NCI-H1436 treated with DMSO at 0.1 percent for 48 hours (cell line): Measurements from ENCODE around the gene DNHD1.
A peak's percentile ranks its signal among the peaks of the same experiment; 100 is the strongest.
"Not testable (repeated sequence)": the region's sequence is repeated elsewhere in the genome, so short reads cannot be mapped to it uniquely, and the experiment has no call there.

ENCODE experiments used
- DNase-seq: peaks from one replicate; lab custom pipeline; 2025; lab: John Stamatoyannopoulos, UW

The DNHD1 gene

DNA sequence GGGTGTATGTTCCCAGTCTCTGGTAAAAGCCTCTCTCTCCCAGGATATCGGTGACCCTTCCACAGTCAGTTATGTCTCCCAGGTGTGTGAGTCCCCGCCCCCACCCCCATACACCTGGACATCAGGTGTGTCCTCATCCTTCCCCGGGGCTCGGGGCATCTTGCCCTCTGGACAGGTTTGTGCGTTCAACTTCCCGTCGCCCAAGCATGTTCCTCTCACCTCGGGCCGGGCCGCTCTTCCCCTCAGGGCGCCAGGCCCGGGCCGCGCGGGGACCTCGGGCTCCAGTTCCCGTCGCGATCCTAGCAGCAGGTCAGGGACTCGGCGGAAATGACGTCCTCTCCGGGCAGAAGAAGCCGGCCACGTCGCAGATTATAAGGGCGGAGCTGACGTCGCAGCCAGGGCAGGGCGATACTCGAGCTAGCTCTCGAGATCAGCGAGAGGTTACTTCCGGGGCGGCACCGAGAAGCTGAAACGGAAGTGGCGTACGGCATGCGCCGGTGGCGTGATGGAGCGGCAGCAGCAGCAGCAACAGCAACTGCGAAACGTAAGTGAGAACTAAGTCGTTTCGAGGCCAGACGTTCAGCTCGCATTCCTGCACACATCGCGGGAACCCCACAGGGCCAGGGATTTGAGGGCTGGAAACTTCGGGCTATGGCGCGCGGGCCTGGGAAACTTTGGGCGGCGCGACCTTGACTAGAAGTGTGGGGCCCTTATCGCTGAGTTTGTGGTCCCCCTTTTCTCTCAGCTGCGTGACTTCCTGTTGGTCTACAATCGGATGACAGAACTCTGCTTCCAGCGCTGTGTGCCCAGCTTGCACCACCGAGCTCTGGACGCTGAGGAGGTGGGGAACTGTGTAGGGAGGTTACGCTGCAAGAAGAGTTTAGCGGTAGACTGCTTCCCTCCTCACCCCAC is 15.8 kb upstream of the DNHD1 start, which contains the start of the genes ARFIP2 and TIMM10B:
ARFIP2 (minus strand) TSS at position 320 of the 912 bp plus-strand sequence. CDS start 910 bp downstream, outside the sequence.
TIMM10B (plus strand) TSS at position 490 of the 912 bp plus-strand sequence; CDS start at position 506, 16 bp downstream.
- DNase-seq: peak; percentile 86

DNA sequence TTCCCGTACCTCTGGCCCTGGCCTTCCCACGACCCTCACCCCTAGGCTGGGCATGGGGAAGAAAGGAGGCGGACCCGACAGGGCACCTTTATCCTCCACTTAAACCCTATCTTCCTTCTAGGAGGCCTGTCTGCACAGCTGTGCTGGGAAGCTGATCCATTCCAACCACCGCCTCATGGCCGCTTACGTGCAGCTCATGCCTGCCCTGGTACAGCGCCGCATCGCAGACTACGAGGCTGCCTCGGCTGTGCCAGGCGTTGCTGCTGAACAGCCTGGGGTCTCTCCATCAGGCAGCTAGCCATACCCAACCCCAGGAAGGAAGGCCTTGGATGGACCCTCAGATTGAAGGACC is 15.2 kb upstream of the DNHD1 start:
- no peak for DNase-seq

DNA sequence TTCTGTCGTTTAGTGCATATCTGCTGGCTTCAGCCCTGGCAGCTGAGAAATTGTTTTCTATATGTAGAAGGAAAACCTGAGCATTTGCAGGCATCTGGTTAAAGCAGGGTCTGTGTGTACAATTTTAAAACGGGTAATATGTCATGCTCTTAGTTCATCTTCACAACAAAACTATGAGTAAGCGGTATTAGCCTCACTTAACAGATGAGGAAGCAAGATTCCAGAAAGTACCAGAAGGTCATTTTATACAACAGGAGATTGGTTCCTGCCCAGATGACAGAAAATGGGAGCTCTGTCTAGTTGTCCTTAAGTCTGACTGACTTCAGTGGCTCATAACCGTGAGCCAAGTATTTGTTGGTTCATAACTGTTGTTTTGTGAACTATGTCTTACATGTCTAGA is 14.6 kb upstream of the DNHD1 start:
- DNase-seq: no peak

DNA sequence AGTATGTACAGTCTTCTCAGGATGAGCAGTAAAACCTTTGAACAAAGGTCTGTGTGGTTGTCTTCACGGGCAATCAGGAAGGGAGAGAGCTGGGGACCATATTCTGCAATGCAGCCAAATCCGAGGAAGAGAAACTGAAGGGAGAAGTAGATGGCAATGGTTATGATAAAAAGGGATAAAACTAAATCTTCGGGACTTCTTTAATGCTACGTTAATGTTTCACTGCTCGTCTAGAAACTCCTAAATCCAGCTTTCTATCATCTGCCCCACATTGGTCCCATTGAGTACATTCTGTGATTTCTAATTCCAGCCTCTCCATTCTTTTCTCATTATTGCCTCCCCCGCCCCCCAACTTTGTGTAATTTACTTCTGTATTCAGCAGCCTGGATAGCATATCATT is 14.1 kb upstream of the DNHD1 start:
- no peak for DNase-seq

DNA sequence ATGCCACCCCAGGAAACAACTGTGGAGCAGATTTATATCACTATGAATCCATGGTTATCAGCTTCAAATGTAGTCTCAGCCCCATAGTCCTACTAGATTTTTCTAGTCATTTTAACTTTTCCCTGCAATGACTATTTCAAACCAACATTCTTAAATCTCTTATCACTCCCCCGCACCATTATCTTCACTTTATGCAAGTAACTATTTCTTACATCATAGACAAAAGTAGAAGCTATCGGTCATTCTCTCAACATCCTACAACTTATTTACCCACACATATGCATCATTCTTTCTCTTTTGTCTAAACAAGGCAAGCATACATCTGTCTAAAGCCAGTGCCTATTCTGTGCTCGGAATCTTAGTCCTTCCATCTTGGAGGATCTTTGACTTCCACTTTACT is 11.4 kb upstream of the DNHD1 start:
- no peak for DNase-seq

DNA sequence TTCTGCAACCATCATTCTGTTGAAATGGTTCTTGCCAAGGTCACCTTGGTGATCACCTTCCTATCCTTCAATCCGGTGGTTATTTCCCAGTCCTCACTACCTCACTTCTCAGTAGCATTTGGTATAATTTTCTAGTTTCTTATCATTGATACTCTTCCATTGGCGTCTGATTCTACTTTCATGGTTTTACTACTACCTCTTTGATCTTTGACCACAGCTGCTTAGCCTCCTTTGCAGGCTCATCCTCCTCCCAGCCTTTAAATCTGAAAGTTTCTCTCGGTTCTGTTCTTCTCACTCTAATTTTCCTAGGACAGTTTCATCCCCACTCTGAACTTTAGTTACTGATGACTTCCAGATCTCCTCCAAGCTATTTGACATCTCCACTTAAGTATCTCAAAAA is 10.8 kb upstream of the DNHD1 start:
- no peak for DNase-seq

DNA sequence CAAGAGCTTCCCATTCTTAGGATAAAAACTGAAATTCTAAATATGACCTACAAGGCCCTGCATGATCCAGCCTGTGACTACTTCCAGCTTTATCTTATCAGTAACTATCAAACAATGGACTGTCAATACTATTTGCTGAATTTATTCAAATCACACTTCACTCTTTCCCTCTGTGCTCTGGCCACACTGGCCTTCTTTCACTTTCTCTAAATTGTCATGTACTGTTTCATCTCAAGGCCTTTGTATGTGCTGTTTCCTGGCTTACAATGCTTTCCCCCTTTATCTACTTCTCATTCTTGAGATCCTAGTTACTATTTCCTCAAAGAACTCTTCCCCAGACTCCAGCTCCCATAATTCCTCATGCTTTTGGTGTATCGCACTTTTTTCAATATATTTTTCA is 10.1 kb upstream of the DNHD1 start:
- no peak for DNase-seq

DNA sequence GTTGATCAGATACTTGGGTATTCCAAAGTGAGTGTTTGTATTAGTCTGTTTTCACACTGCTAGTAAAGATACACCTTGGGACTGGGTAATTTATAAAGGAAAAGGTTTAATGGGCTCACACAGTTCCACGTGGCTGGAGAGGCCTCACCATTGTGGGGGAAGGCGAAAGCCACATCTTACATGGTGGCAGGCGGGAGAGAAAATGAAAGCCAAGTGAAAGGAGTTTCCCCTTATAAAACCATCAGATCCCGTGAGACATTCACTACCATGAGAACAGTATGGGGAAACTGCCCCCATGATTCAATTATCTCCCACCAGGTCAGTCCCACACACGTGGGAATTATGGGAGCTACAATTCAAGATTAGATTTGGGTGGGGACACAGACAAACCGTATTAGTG is 8.7 kb upstream of the DNHD1 start:
- DNase-seq: no peak

DNA sequence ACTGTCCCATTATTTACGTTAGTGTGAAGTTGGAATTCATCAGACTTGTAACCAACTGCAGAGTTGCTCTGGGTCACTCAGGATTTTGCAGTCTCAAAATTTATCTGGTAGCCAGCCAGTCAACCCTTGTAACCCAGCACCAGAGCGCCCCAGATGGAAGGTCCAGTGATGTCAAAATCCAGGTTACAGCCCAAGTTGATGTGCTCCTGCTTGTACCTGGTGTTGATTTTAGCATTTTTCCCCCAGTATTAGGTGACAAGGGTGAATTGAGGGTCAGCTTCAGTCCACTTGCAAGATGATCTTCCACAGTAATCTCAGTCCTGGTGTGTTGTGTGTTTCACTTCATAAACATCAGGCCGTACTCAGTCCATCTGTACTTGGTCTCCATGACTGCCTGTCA is 8.3 kb upstream of the DNHD1 start:
- no peak for DNase-seq

DNA sequence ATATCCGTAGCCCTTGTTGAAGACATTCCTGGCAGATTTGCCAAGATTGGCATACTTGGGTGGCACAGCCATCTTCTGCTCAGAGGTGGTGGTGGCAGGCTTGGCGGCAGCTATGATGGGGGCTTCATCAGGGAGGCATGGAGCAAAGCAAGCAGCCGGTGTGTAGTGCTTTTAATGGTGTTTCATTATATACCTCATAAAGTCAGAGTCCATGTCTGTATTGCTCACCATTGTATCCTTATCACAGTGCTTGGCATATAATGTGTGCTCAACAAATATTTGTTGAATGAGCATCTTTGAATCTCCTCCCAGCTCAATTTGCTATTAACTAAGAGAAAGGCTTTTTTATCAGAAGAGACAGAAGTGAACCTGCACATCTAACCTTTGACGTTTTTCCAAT is 7.8 kb upstream of the DNHD1 start:
- no peak for DNase-seq

DNA sequence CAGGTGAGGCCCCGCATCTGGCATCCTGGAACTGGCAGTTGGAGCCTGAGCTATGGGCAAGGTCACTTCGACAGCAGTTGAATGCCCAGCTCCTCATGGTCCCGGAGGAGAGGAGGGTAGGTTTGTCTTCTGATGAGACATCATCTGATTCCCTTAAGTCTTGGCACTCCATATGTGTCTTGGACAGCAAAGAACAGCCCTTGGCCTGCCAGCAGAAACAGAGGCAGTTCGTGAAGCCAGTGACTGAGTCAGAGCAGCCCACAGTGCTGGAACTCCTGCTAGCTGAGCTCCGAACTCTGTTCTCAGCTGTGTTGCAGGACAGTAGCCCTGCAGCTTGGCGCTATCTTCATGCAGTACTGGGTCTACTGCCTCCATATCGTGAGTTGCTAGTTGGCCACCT is 1.0 kb downstream of the DNHD1 start:
- DNase-seq: no peak

DNA sequence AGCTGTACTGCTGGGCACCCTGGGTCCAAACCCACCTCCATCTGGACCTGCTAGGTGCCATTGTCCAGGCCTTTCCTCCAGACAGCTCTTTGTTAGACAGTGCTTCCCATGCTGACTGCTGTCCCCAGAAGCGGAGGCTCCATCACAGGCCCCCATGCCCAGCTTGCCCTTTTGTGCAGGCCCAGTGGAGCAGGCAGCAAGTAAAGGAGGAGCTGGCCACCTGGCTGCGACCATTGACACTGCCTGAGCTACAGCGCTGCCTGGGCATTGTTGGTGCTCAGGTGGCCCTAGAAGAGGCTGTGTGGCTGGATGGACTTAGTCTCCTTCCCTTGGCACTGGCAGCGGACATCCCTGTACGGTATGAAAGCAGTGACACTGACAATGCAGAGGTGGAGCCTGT is 1.5 kb downstream of the DNHD1 start:
- no peak for DNase-seq

DNA sequence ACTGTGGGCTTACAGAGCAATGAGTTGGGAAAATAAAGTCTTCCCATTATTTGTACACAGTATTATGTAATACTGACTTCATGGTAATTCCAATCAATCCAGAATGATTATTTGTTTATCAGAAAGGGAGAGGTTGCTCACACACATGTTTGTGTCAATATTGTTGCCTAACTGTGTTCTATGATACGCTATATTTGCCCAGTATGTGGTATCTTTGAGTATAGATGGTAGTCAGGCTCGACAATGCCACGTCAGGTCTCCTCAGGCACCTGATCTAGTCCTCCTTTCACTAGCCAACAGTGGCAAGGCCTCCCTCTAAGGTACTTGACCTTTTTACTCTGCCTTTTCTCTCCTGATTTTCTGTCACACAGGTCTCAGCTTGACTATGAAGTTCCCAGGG is 5.3 kb downstream of the DNHD1 start:
- no peak for DNase-seq

DNA sequence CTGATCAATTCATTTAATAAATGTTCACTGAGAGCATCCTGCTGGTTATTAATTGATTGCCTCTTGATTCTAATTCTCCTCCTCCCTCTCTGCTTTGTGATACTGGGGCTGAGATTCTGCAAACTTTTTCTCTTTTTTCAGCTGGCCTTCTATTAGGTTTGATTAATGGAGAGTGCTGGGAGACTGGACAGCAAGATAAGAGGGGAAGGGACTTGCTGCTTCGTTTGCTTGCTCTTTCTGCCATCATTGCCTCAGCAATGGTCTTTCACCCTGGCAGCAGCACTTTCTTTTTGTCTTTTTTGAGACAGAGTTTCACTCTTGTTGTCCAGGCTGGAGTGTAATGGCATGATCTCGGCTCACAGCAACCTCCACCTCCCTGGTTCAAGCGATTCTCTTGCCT is 7.1 kb downstream of the DNHD1 start:
- no peak for DNase-seq

DNA sequence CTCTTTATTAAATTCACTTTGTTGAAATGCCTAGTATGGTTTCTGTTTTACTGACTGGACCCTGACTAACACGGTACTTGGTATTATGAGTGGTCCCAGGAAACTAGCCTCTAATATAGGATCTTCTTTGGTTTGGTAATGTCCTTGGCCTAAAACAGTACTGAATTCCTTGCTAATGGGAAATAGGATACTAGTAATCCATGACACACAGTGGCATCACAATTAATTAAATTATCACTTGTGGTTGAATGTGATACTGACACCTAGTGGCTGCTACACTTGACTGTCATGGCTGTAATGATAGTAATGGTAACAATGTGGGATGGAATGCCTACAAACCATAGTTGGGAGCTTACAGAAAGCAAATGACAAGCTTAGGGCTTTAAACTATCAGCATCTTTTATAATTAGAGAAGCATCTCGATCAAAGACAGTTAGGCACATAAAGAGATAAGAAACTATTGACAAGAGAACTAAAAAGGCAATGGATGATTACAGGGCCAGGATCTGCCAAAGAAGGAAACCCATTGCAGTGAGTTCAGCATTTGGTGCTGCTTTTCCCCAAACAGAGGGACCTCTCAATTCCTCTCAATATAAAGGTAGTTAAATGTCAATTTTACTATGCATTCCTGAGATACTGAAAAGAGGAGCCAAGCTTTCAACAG is 8.6 kb downstream of the DNHD1 start:
- DNase-seq: no peak

DNA sequence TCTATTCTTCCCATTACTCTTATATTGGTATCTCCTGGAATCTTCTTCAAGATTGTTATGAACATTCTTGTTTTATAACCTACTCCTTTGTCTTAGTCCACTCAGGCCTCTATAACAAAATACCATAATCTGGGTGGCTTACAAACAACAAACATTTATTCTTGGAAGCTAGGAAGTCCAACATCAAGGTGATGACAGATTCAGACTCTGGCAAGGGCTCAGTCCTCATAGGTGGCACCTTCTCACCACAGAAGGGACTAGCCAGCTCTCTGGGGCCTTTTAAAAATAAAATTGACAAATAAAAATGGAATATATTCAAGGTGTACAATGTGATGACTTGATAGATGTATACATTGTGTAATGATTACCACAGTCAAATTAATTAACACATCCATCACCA is 19.8 kb downstream of the DNHD1 start:
- no peak for DNase-seq

DNA sequence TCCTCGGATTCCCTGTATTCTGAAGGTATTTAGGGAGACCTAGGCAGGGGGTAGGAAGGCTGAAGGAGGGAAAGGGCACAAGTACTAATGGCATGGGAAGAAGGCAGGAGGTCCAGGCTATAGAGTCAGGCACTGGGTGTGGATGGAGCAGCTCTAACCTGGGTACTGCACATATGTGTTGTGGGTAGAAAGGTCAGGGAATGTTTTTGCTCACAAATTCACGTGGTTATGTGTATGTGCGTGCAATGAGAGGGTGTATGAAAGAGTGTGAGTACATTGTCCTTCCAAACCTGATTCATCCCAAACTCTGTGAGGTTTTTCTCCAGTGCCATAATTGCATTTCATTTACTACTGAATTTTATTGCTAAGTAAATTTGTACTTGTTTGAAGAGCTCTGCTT is 23.2 kb downstream of the DNHD1 start:
- DNase-seq: no peak

DNA sequence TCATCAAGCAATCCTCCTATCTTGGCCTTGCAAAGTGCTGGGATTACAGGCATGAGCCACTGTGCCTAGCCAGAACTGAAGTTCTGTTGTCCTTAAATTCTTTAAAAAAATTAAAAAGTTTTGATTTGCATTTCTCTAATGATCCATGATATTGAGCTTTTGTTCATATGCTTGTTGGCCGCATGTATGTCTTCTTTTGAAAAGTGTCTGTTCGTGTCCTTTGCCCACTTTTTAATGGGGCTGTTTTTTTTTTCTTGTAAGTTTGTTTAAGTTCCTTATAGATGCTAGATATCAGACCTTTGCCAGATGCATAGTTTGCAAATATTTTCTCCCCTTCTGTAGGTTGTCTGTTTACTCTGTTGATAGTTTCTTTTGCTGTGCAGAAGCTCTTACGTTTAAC is 24.9 kb downstream of the DNHD1 start:
- not testable (repeated sequence) for DNase-seq

DNA sequence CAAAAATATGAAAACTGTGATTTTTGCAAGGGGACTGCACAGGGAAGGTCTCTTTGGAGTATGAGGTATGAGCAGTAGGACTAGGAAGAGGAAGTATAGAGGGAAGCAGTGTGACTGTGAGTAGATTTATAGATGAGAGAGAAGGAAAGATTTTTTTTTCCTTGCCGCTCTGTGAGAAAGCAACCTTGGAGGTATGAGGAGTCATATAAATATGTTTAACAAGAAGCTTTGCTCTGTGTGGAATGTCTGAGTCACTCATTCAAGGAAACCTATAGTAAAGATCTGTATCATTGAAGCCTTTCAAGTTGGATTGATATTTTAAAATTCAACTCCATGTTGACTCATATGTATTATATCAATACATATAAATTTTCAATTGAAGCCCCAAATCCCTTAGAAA is 26.2 kb downstream of the DNHD1 start:
- no peak for DNase-seq

DNA sequence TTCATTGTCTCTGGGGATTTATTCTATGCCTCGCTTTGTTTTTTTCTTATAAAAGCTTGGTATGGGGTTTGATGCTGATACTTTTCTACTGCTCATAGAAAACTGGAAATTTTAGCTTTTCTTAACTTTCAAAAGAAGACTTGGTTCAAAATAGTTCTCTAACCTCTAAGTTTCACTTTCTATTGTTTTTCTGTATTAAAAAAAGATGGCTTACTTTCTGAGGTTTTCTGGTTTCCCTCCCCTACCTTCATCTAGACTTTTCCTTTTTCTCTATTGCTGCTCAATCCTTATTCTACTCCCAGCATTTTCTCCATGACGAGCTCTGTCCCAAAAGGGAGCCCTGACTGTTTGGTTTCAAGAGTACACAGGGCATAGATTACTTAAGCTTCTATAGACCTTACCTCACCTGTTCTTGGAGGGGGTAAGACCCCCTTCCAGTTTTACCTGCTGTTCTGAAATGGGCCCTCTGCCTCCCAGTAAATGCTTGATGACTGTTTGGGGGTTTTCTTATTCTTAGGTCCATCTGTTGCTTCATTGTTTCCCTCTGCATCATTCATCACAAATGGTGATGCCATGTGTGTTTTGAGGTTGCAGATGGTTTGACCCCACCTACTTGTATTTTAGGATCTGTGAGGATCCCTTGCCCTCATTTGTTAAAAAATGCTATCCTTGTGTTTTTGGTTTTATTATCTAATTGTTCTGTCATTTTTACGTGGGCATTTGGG is 29.5 kb downstream of the DNHD1 start:
- DNase-seq: no peak

DNA sequence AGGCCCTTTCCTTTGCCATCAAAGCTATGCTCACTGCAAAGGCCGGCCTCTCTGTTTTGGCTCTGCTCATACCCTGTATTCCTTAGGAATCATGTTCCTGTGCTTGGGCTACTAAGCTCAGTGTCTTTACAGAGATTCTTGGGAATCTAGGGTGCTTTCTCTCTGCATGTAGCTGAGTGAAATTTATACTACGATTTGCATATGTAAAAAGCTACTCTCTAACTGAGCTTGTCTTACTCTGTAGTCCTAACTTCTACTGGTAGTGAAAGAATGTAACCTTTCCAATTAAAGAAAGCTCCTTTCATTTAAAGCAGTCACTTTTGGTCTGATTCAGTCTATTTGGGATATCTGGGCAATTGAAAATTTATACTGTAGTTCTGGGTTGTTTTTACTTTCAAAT is 32.2 kb downstream of the DNHD1 start:
- DNase-seq: no peak

DNA sequence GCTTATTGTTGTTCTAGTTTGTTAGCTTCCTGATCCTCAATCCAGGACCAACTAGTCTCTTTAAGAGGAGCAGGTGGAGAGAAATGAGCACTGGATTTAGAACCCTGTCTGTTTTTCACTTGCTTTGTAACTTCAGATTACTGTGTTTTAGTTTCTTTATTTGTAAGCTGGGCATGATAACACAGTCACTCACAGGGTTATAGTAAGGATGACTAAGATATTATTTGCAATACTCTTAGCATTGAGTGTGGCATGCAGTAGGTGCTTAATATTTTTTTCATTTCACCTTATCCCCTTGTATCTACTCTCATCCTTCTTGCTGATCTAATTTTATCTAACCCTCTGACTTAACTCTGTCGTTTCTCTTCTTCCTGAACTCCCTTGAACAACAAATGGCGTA is 33.8 kb downstream of the DNHD1 start:
- DNase-seq: no peak

DNA sequence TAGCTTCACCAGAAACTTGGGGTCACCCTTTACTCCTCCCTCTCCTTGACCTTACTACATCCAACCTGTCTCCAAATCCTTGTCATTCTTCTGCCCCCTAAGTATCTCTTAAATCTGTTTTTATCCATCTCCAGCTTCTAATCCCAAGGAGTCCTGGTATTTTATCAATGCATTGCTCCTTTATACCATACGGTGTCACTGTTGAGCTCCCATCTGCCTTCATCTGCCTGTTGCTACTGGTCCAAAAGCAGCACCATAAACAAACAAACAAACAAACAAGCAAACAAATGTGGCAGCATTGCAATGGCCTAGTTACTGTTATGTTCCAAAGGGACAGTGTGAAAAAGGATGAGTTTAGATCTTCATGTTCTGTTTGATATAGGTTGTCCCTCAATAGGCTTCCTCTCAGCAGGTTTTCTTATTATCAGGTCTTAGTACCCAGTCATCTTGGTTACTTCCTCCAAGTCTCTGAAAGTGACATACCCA is 34.2 kb downstream of the DNHD1 start:
- DNase-seq: peak; percentile 4
